ENCODE measurements around the gene PRX.

- TF ChIP-seq, protein P1, sequence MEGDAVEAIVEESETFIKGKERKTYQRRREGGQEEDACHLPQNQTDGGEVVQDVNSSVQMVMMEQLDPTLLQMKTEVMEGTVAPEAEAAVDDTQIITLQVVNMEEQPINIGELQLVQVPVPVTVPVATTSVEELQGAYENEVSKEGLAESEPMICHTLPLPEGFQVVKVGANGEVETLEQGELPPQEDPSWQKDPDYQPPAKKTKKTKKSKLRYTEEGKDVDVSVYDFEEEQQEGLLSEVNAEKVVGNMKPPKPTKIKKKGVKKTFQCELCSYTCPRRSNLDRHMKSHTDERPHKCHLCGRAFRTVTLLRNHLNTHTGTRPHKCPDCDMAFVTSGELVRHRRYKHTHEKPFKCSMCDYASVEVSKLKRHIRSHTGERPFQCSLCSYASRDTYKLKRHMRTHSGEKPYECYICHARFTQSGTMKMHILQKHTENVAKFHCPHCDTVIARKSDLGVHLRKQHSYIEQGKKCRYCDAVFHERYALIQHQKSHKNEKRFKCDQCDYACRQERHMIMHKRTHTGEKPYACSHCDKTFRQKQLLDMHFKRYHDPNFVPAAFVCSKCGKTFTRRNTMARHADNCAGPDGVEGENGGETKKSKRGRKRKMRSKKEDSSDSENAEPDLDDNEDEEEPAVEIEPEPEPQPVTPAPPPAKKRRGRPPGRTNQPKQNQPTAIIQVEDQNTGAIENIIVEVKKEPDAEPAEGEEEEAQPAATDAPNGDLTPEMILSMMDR (IDR thresholded peaks at IDR 0.05): no peak
- no peak for TF ChIP-seq EP300 (IDR thresholded peaks at IDR 0.05)
- no peak for TF ChIP-seq POLR2A (IDR thresholded peaks at IDR 0.05)
Measured at GRCh38 chr19:40403262-40403984, 9.8 kb downstream of the PRX start.
